ENCODE results near the gene CFB.

CFB gene

DNA sequence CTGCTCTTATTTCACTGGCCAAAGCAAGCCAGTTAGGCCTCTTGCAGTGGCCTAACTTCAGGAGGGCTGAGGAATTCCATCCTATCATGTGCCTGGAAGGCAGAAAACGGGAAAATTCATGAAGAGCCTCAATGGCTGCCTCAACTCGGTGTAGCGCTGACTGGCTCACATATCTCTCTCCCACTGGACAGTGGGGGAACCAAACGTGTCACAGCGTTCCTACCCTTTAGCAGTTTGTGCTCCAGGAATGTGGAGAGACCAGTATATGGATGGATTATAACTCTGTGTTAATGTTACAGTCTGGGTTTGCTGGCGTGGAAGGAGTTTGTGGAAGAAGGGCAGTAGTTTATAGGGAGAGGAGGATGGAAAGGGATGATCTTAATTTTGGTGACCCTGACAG lies 30.1 kb upstream of the CFB start:
- no peak overlapping the region for H3K4me3 ChIP-seq (ENCODE audit: low read depth, low read length)
- DNase-seq (ENCODE audit: low read depth, low spot score), result no peak
- in situ Hi-C loops (cut with HindIII; ENCODE audit: low sequenced_read_pairs), result no loop called here
- TF ChIP-seq, protein P1, sequence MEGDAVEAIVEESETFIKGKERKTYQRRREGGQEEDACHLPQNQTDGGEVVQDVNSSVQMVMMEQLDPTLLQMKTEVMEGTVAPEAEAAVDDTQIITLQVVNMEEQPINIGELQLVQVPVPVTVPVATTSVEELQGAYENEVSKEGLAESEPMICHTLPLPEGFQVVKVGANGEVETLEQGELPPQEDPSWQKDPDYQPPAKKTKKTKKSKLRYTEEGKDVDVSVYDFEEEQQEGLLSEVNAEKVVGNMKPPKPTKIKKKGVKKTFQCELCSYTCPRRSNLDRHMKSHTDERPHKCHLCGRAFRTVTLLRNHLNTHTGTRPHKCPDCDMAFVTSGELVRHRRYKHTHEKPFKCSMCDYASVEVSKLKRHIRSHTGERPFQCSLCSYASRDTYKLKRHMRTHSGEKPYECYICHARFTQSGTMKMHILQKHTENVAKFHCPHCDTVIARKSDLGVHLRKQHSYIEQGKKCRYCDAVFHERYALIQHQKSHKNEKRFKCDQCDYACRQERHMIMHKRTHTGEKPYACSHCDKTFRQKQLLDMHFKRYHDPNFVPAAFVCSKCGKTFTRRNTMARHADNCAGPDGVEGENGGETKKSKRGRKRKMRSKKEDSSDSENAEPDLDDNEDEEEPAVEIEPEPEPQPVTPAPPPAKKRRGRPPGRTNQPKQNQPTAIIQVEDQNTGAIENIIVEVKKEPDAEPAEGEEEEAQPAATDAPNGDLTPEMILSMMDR (IDR thresholded peaks at IDR 0.05; ENCODE audit: low read depth, low read length), result no peak

DNA sequence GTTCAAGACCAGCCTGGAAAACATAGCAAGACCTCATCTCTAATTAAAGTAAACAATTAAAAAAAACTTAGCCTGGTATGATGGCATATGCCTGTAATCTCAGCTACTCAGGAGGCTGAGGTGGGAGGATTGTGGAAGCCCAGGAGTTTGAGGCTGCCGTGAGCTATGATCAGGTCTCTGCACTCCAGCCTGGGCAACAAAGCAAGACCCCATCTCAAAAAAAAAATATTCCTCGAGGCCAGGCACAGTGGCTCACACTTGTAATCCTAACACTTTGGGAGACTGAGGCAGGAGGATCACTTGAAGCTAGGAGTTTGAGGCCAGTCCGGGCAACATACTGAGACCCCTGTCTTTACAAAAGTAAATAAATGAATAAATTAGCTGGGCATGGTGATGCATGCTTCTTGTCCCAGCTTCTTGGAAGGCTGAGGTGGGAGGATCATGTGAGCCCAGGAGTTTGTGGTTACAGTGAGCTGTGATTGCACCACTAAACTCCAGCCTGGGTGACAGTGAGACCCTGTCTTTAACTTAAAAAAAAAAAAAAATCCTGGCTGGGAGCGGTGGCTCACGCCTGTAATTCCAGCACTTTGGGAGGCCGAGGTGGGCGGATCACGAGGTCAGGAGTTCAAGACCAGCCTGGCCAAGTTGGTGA lies 27.7 kb upstream of the CFB start:
- DNase-seq (ENCODE audit: low read depth, low spot score), result no peak
- in situ Hi-C loops (cut with HindIII; ENCODE audit: low sequenced_read_pairs), result no loop called here
- TF ChIP-seq, protein P1 (IDR thresholded peaks at IDR 0.05; ENCODE audit: low read depth, low read length), result no peak
- H3K4me3 ChIP-seq (ENCODE audit: low read depth, low read length), result no peak overlapping the region

DNA sequence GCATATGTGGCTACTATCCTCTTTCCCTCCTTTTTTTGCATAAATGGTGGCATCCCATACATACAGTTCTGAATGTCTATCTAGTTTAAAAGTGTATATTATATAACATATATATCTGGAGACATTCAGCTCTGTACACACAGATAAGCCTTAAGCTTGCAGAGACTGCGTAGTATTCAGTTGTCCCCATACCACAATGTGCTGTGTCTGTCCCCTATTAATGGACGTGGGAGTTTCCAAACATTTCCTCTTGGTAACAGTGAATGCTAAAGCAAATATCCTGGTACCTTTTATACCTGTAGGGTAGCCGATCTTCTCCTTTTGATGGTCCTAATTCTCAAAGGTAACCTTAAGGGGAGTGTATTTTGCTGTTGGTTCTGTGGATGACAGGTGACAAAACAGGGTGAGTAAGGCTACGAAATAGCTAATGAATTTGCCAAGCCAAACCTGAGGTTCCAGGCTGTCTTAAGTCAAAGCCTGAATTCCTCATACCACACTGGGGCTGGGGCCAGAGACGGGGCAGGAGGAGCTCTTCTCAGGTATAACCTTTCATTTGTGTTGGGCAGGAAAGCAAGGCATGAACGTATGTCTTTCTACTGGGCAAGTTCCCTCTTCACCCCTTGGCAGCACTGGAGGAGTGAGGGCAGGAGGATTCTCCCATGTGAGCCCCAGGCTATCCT lies 26.1 kb upstream of the CFB start:
- no peak for DNase-seq (ENCODE audit: low read depth, low spot score)
- in situ Hi-C loops (cut with HindIII; ENCODE audit: low sequenced_read_pairs), result no loop called here
- H3K4me3 ChIP-seq (ENCODE audit: low read depth, low read length), result no peak overlapping the region
- TF ChIP-seq, protein P1 (IDR thresholded peaks at IDR 0.05; ENCODE audit: low read depth, low read length), result no peak

DNA sequence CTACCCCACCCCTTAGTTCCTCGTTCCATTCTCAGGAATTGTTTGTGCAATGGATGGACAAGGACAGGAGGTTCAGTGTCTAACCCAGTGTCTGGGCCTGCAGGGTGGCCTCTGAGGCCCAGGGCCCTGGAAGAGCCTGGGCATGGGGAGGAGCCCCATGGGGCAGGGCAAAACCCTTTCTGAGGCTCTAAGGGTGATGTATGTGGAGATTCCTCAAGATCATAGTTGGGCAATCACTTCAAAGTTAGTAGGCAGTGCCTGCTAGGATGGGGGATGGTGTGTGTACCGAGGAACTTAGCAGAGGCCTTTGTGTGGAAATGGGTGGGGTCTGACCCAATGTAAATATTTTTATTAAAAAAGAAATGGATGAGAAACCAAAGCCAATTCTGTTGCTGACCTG lies 25.1 kb upstream of the CFB start:
- DNase-seq (ENCODE audit: low read depth, low spot score), result no peak
- H3K4me3 ChIP-seq (ENCODE audit: low read depth, low read length), result no peak overlapping the region
- in situ Hi-C loops (cut with HindIII; ENCODE audit: low sequenced_read_pairs), result no loop called here
- TF ChIP-seq, protein P1 (IDR thresholded peaks at IDR 0.05; ENCODE audit: low read depth, low read length), result no peak

DNA sequence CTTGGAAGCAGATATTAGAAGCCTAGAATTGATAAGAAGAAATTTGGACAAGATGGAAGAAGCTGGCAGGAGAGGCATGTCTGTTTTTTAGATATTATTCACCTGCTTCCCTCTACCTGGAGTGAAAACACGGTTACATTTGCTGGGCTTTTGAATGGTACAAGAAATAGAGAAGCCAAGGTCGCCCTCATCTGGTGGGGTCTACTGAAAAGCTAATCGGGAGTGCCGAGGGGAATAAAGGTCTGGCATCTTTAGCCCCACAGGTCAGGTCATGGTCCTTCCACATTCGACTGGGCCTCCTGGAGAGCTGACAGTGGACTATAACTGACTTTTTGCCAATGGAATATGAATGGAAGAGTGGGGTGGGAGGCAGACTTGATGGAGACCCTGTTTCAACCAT lies 23.0 kb upstream of the CFB start:
- in situ Hi-C loops (cut with HindIII; ENCODE audit: low sequenced_read_pairs), result no loop called here

DNA sequence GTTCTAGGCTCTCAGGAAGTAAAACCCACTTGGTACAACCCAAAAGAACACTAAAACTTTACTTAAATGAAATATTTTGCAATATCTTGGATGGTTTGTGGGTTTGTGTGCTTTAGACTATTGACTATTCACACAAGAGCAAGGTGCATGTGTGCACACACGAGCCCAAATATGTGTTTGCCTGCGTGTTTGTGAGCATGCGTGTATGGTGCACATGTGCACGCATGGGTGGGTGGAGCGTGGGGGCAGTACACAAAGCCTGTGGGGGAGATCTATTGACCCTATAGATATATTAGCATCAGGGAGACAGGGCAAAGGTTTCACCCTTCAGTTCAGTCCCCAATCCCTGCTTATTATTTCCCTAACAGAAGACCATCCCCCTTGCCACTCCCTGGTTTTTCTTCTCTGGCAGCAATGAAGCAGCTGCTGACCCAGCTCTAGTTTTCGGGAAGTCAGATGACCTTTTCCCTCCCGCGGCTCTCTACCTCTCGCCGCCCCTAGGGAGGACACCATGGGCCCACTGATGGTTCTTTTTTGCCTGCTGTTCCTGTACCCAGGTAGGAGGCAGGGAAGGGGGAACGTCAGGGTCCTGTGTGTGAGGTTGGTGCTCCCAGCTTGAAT lies 18.5 kb upstream of the CFB start, which contains the start of gene C2:
Gene C2, plus strand, starts transcription at position 476 of the 621 bp plus-strand sequence. Its CDS starts 36 bp downstream, at position 512.
- in situ Hi-C loops (cut with HindIII; ENCODE audit: low sequenced_read_pairs), result no loop called here
- DNase-seq (ENCODE audit: low read depth, low spot score), result no peak
- TF ChIP-seq, protein P1 (IDR thresholded peaks at IDR 0.05; ENCODE audit: low read depth, low read length), result no peak
- H3K4me3 ChIP-seq (ENCODE audit: low read depth, low read length), result no peak within 1 kb of the TSS

More for the DNA sequence above, 23.0 kb upstream of the CFB start:
- DNase-seq (ENCODE audit: low read depth, low spot score), result no peak
- TF ChIP-seq, protein P1 (IDR thresholded peaks at IDR 0.05; ENCODE audit: low read depth, low read length), result no peak
- no peak overlapping the region for H3K4me3 ChIP-seq (ENCODE audit: low read depth, low read length)
